CD14-positive monocyte (primary cell): ENCODE measurements around the gene ELOVL1. TPM values are rescaled to one million over a fixed set of nuclear protein-coding genes. Genes with fewer than 3 reads are reported as not detected.

Experiments used
- DNase-seq, 3 donors: peaks; one replicate each; pipeline ENCODE4 v3.0.0-alpha.2; 2011 to 2022
- H2AFZ ChIP-seq: 2 replicates; pipeline ENCODE4 v1.6.0; 2012; ENCODE audit warnings: mild to moderate bottlenecking, low read depth, low read length, inconsistent platforms; ENCODE audit not compliant: insufficient read depth, poor library complexity, severe bottlenecking
- H3K27ac ChIP-seq, 2 donors: 1 replicate in 1 of 2; 2 replicates in 1 of 2; pipeline ENCODE4 v1.5.1; 2012 to 2013; ENCODE audit warnings: low read length in 2 of 2, control low read depth in 1 of 2, inconsistent platforms in 1 of 2, low read depth in 1 of 2, mild to moderate bottlenecking in 1 of 2
- H3K27me3 ChIP-seq, 2 donors: one replicate each; pipeline versions ENCODE4 v1.6.0 to v1.6.1; 2011 to 2013; ENCODE audit warnings: low read length in 2 of 2; ENCODE audit not compliant: control insufficient read depth in 2 of 2, insufficient read depth in 2 of 2
- H3K36me3 ChIP-seq, 2 donors: replicated peaks in 1 of 2; 1 replicate in 1 of 2; 2 replicates in 1 of 2; pipeline versions ENCODE4 v1.5.1 to v1.6.1; 2012 to 2013; ENCODE audit warnings: low read length in 2 of 2, control low read depth in 1 of 2, inconsistent platforms in 1 of 2, mild to moderate bottlenecking in 1 of 2; ENCODE audit not compliant: insufficient read depth in 2 of 2, control insufficient read depth in 1 of 2
- H3K4me1 ChIP-seq, 2 donors: 1 replicate in 1 of 2; 2 replicates in 1 of 2; pipeline versions ENCODE4 v1.5.1 to v1.6.1; 2012 to 2013; ENCODE audit warnings: low read length in 2 of 2, control low read depth in 1 of 2, inconsistent platforms in 1 of 2, mild to moderate bottlenecking in 1 of 2, moderate library complexity in 1 of 2; ENCODE audit not compliant: insufficient read depth in 2 of 2, control insufficient read depth in 1 of 2
- H3K4me2 ChIP-seq: replicated peaks from 2 replicates; pipeline ENCODE3; 2012; ENCODE audit warnings: low read length, moderate library complexity, mild to moderate bottlenecking; ENCODE audit not compliant: poor library complexity, severe bottlenecking; ENCODE audit errors: extremely low read depth
- H3K4me3 ChIP-seq, 3 experiments: fragments of 200-600 bp in 1 of 3; sonication (generic) in 1 of 3; replicated peaks in 1 of 3; 1 replicate in 2 of 3; 2 replicates in 1 of 3; pipeline ENCODE4 v1.5.1; 2011 to 2013; ENCODE audit warnings: low read length in 3 of 3, mild to moderate bottlenecking in 3 of 3, control low read depth in 2 of 3, low read depth in 2 of 3, inconsistent platforms in 1 of 3, moderate library complexity in 1 of 3
- H3K79me2 ChIP-seq: 2 replicates; pipeline ENCODE4 v1.6.0; 2012; ENCODE audit warnings: mild to moderate bottlenecking, control low read depth, inconsistent platforms, low read length, moderate library complexity; ENCODE audit not compliant: insufficient read depth
- H3K9ac ChIP-seq: 2 replicates; pipeline ENCODE4 v1.6.0; 2017; ENCODE audit warnings: low read length, mild to moderate bottlenecking; ENCODE audit not compliant: insufficient read depth, poor library complexity, severe bottlenecking
- H3K9me3 ChIP-seq, 2 donors: replicated peaks in 1 of 2; 1 replicate in 1 of 2; 2 replicates in 1 of 2; pipeline versions ENCODE4 v1.5.1 to v1.6.1; 2012 to 2013; ENCODE audit warnings: low read length in 2 of 2, control low read depth in 1 of 2; ENCODE audit not compliant: control insufficient read depth in 1 of 2, insufficient read depth in 1 of 2
- H4K20me1 ChIP-seq: 2 replicates; pipeline ENCODE4 v1.6.0; 2012; ENCODE audit warnings: mild to moderate bottlenecking, low read length, control low read depth, moderate library complexity; ENCODE audit not compliant: insufficient read depth
- H3K27ac Mint-ChIP-seq, 7 donors: one replicate each; pipeline ENCODE4 v1.8.0; 2020; ENCODE audit warnings: mild to moderate bottlenecking in 7 of 7, mixed read lengths in 7 of 7, moderate library complexity in 6 of 7, inconsistent platforms in 2 of 7
- H3K27me3 Mint-ChIP-seq, 3 donors: one replicate each; pipeline ENCODE4 v1.8.0; 2021 to 2022; ENCODE audit warnings: low read depth in 3 of 3, mild to moderate bottlenecking in 3 of 3, mixed read lengths in 3 of 3, moderate library complexity in 3 of 3, inconsistent platforms in 1 of 3
- H3K36me3 Mint-ChIP-seq, 2 donors: one replicate each; pipeline ENCODE4 v1.8.0; 2020; ENCODE audit warnings: mixed read lengths in 2 of 2, inconsistent platforms in 1 of 2, mild to moderate bottlenecking in 1 of 2
- H3K4me1 Mint-ChIP-seq: one replicate; pipeline ENCODE4 v1.8.0; 2020; ENCODE audit warnings: mild to moderate bottlenecking, mixed read lengths
- H3K4me3 Mint-ChIP-seq, 2 donors: one replicate each; pipeline ENCODE4 v1.8.0; 2020; ENCODE audit warnings: mild to moderate bottlenecking in 2 of 2, mixed read lengths in 2 of 2, moderate library complexity in 1 of 2
- H3K9me3 Mint-ChIP-seq, 7 donors: one replicate each; pipeline ENCODE4 v1.8.0; 2020 to 2022; ENCODE audit warnings: mixed read lengths in 7 of 7, mild to moderate bottlenecking in 6 of 7, moderate library complexity in 6 of 7, inconsistent platforms in 2 of 7
- WGBS: methylation state at CpG from one replicate; pipeline ENCODE4 v1.1.5; 2013; ENCODE audit warnings: missing lambda C conversion rate; ENCODE audit not compliant: insufficient coverage; 5-methylcytosine and 5-hydroxymethylcytosine counted together
- intact Hi-C, 2 donors: fragments of 100-400 bp; cut with micrococcal nuclease; formaldehyde crosslinking; loops; one replicate each; pipeline versions ENCODE4 v1.15.0 to v1.15.1; 2023
- polyA plus RNA-seq, 3 donors: library from polyadenylated mRNA; depleted of rRNA in 1 of 3; unstranded in 2 of 3; stranded (reverse) in 1 of 3; fragments of 300-500 nt in 2 of 3; fragments of >200 nt in 1 of 3; fragmentation: Illumina TruSeq in 2 of 3; gene quantifications; 1 replicate in 2 of 3; 2 replicates in 1 of 3; pipeline ENCODE4 v1.2.3, GENCODE V29; 2012 to 2021
- TF ChIP-seq, protein P1 (sequence below): fragments of 200-600 bp; IDR thresholded peaks from one replicate; pipeline ENCODE4 v1.8.0; 2022; ENCODE audit warnings: antibody characterized with exemption, mild to moderate bottlenecking

Gene ELOVL1
- polyA plus RNA-seq, 3 donors = 135 to 151 (median 148) TPM

DNA sequence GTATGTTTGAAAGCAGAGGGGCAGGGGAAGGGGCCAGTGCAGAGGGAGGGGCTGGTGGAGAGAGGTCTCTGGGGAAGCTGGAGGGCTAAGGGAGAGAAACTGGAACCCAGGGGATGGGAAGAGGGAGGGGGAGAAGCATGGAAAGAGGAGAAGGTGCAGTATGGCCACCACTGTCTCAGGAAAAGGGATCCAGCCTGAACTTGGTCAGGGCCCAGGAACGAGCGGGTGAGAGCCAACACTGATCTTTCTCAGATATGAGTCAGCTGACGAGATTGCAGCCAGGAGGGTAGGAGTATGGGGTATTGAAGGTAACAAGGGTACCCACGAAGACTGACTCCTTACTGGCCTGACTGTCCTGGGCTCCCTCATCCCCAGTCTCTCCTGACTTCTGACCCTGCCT, 49.0 kb downstream of the ELOVL1 start:
- H3K27me3 ChIP-seq = no peaks in the 10 kb centered on the region
- Mint-ChIP-seq H3K4me3 (no peak overlapping the region), H3K4me1 (peaks cover 7% of the 10 kb centered on the region), H3K27ac (no peak overlapping the region), H3K36me3 (no peaks in the 10 kb centered on the region), H3K9me3 (no peaks in the 10 kb centered on the region), H3K27me3 (peaks cover 0 to 4% (median 2%) of the 10 kb centered on the region in 3 donors)
- no peak overlapping the region for H3K4me3 ChIP-seq
- H3K9me3 ChIP-seq = no peaks in the 10 kb centered on the region
- H3K27ac ChIP-seq = no peak overlapping the region
- no peak for DNase-seq
- TF ChIP-seq, protein P1, sequence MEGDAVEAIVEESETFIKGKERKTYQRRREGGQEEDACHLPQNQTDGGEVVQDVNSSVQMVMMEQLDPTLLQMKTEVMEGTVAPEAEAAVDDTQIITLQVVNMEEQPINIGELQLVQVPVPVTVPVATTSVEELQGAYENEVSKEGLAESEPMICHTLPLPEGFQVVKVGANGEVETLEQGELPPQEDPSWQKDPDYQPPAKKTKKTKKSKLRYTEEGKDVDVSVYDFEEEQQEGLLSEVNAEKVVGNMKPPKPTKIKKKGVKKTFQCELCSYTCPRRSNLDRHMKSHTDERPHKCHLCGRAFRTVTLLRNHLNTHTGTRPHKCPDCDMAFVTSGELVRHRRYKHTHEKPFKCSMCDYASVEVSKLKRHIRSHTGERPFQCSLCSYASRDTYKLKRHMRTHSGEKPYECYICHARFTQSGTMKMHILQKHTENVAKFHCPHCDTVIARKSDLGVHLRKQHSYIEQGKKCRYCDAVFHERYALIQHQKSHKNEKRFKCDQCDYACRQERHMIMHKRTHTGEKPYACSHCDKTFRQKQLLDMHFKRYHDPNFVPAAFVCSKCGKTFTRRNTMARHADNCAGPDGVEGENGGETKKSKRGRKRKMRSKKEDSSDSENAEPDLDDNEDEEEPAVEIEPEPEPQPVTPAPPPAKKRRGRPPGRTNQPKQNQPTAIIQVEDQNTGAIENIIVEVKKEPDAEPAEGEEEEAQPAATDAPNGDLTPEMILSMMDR = no peak
- H3K4me1 ChIP-seq = peaks cover 0 to 2% of the 10 kb centered on the region in 2 donors
- intact Hi-C loops = no loop called here
- H3K9ac ChIP-seq = no peak overlapping the region
- H2AFZ ChIP-seq = no peak overlapping the region
- H4K20me1 ChIP-seq = no peaks in the 10 kb centered on the region
- H3K36me3 ChIP-seq = no peaks in the 10 kb centered on the region
- no peak overlapping the region for H3K4me2 ChIP-seq
- H3K79me2 ChIP-seq = no peaks in the 10 kb centered on the region
- WGBS = 91% methylated on average over 3 of the region's 4 CpGs

DNA sequence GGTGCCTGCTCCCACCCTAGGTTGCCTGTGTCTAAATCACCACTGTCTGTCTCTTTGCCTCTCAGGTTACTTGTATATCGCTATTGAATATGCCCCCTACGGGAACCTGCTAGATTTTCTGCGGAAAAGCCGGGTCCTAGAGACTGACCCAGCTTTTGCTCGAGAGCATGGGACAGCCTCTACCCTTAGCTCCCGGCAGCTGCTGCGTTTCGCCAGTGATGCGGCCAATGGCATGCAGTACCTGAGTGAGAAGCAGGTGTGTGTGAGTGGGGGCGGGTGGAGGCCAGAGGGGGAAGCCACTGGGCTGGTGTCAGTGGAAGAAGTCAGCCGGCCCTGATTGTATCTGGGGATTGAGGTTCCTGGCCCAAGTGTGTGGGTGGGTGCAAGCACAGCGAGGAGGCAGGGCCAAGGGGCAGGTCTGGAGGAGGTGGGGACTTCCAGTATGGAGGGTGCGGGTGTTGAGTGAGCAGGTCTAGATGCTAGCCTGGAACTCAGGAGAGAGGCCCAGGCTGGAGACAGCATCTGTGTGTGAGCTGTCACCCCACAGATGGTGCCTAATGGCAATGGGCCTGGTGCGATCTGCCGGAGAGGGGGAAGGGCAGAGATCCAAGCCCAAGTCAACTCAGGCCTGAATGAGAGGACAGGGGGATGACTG, 49.9 kb downstream of the ELOVL1 start:
- Histone ChIP-seq H3K4me1 (peaks cover 0 to 2% of the 10 kb centered on the region in 2 donors), H3K4me3 (no peak overlapping the region), H3K9me3 (no peaks in the 10 kb centered on the region), H3K4me2 (no peak overlapping the region), H3K9ac (no peak overlapping the region), H3K27ac (no peak overlapping the region), H2AFZ (no peak overlapping the region), H4K20me1 (no peaks in the 10 kb centered on the region), H3K79me2 (no peaks in the 10 kb centered on the region), H3K36me3 (no peaks in the 10 kb centered on the region), H3K27me3 (no peaks in the 10 kb centered on the region)
- Mint-ChIP-seq H3K27ac (peak overlapping the region in 1 of 7 donors; percentile 44), H3K27me3 (peaks cover 2 to 4% (median 2%) of the 10 kb centered on the region in 3 donors), H3K4me3 (no peak overlapping the region), H3K9me3 (no peaks in the 10 kb centered on the region), H3K36me3 (no peaks in the 10 kb centered on the region), H3K4me1 (peaks cover 7% of the 10 kb centered on the region)
- intact Hi-C loops = no loop called here
- no peak for DNase-seq
- 95% methylated on average over 15 of the region's 15 CpGs for WGBS
- TF ChIP-seq, protein P1 = no peak
